Muscle of arm (tissue), 14 donors: ENCODE measurements around the gene ABI2. TPM values are rescaled to one million over a fixed set of nuclear protein-coding genes. Genes with fewer than 3 reads are reported as not detected.
"Not testable (repeated sequence)": the region's sequence is repeated elsewhere in the genome, so short reads cannot be mapped to it uniquely, and the experiment has no call there.

Experiments
- DNase-seq: peaks from one replicate; pipeline ENCODE4 v3.0.0-alpha.2; 2013
- long read RNA-seq, 11 donors: transcript quantifications; one replicate each; lab custom pipeline, GENCODE V29; 2026
- polyA plus RNA-seq, 12 donors: library from polyadenylated mRNA; unstranded; fragments of 120-200 nt; gene quantifications; one replicate each; pipeline ENCODE4 v1.2.1, GENCODE V29; 2013; ENCODE audit not compliant: insufficient read length in 12 of 12

The ABI2 gene
- polyA plus RNA-seq: 10 to 100 TPM in 11 of 12 donors, not detected in 1; 35.3 to 62.3 (median 41.6) TPM
- long read RNA-seq, donor 1, full-length matches to known transcripts: 6 of 12 reads
- long read RNA-seq, donor 1, partial matches to known transcripts: 0 of 12 reads
- long read RNA-seq, donor 1, other reads (novel, unspliced or antisense): 6 of 12 reads
- long read RNA-seq, donor 2, partial matches to known transcripts: 0 of 2 reads
- long read RNA-seq, donor 2, other reads (novel, unspliced or antisense): 0 of 2 reads
- long read RNA-seq, donor 3, full-length matches to known transcripts: 2 of 2 reads
- long read RNA-seq, donor 3, partial matches to known transcripts: 0 of 2 reads
- long read RNA-seq, donor 3, other reads (novel, unspliced or antisense): 0 of 2 reads
- long read RNA-seq, donor 4, full-length matches to known transcripts: 7 of 7 reads
- long read RNA-seq, donor 4, partial matches to known transcripts: 0 of 7 reads
- long read RNA-seq, donor 4, other reads (novel, unspliced or antisense): 0 of 7 reads
- long read RNA-seq, donor 5, full-length matches to known transcripts: 7 of 13 reads
- long read RNA-seq, donor 5, partial matches to known transcripts: 0 of 13 reads
- long read RNA-seq, donor 5, other reads (novel, unspliced or antisense): 6 of 13 reads
- long read RNA-seq, donor 6, full-length matches to known transcripts: 5 of 19 reads
- long read RNA-seq, donor 6, partial matches to known transcripts: 14 of 19 reads
- long read RNA-seq, donor 6, other reads (novel, unspliced or antisense): 0 of 19 reads
- long read RNA-seq, donor 7, full-length matches to known transcripts: 3 of 3 reads
- long read RNA-seq, donor 7, partial matches to known transcripts: 0 of 3 reads
- long read RNA-seq, donor 7, other reads (novel, unspliced or antisense): 0 of 3 reads
- long read RNA-seq, donor 8, full-length matches to known transcripts: 7 of 7 reads
- long read RNA-seq, donor 8, partial matches to known transcripts: 0 of 7 reads
- long read RNA-seq, donor 8, other reads (novel, unspliced or antisense): 0 of 7 reads
- long read RNA-seq, donor 9, full-length matches to known transcripts: 3 of 3 reads
- long read RNA-seq, donor 9, partial matches to known transcripts: 0 of 3 reads
- long read RNA-seq, donor 9, other reads (novel, unspliced or antisense): 0 of 3 reads
- long read RNA-seq, donor 10, full-length matches to known transcripts: 5 of 5 reads
- long read RNA-seq, donor 10, partial matches to known transcripts: 0 of 5 reads
- long read RNA-seq, donor 10, other reads (novel, unspliced or antisense): 0 of 5 reads
- long read RNA-seq, donor 11, partial matches to known transcripts: 0 of 3 reads
- long read RNA-seq, donor 11, other reads (novel, unspliced or antisense): 0 of 3 reads

DNA sequence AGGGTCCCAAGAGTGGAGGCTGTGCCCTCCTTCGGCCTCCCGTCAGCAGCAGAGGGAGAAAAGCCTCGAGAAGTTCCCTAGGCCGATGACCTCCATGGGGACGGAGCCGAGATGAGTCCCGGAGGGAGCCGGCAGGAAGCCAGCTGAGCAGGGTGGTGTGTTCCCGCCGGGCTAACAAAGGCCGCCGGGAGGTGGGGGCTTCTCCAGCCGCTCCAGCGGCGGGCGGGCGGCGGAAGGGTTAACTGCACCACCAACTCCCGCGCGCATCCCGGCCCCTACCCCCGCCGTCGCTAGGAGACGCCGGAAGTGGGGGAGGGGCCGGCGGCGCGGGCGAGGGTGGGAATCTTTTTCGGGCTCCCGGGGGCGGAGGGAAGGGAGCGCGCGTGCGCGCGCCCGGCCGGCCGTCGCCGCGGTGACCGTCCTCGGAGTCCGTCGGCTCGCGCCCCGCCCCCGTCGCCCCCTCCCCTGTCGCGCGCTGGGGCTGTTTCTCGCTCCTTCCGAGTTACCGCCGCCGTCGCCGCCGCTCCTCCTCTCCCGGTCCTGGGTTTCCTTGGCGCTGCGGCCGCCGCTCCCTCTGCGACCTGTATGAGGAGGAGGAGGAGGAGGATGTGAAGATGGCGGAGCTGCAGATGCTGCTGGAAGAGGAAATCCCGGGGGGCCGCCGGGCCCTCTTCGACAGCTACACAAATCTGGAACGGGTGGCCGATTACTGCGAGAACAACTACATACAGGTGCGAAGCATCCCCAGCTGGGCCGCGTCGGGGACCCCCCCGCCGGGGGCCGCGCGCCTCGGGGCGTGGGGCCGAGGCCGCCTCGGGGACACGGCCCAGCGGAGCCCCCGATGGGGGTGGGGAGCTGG, at the start of gene ABI2:
Gene ABI2, plus strand, starts transcription at position 494 of the 859 bp plus-strand sequence. Its CDS starts 121 bp downstream, at position 615.
- peak; percentile 90 for DNase-seq

DNA sequence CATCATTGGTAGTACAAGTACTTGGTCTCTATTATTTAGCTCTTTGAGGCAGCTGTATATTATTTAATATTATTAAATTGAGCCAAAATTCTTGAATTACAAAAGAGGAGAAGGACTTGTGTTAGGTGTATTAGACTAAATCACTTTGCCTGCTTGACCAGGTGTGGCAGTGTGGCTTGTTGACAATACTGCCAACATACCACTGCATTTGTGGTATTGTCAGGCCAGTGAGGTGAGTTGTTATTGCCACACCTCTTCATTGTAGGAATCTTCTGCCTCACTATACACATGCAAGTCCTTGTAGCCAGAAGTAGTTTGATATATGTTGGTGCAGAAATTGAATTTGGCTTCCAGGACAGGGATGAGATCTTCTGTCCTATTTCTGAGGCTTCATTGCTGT, 48.9 kb upstream of the ABI2 start:
- no peak for DNase-seq

DNA sequence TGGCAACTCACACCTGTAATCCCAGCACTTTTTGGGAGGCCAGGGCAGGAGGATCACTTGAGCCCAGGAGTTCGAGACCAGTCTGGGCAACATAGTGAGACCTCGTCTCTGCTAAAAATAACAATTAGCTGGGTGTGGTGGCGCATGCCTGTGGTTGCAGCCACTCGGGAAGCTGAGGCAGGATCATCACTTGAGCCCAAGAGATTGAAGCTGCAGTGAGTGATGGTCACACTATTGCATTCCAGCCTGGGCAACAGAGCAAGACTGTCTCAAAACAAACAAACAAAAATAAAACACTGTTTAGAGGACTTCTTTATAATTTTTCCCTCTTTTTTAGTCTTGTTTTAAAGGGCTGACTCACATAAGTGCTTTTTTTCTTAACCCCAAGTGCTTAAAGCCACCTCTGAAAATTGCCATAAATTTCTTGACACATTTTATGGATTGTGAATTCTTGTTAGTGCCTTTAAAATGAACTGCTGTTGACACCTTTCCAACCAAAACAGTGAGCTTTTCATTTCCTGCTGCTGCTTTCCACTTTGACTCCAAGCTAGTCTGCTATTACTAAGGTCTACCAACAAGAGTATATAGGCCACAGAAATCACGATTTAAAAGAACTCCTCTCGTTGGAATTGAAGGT, 47.6 kb upstream of the ABI2 start:
- DNase-seq: no peak

DNA sequence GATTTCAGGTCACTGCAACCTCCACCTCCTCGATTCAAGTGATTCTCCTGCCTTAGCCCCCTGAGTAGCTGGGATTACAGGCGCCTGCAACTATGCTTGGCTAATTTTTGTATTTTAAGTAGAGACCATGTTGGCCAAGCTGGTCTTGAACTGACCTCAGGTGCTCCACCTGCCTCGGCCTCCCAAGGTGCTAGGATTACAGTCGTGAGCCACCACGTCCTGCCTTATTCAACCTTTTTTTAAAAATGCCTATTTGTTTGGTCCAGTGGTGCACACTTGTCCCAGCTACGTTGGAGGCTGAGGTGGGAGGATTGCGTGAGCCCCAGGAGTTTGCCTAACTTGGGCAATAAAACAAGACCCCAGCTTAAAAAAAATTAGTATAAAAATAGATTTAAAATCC, 46.1 kb upstream of the ABI2 start:
- DNase-seq: no peak

DNA sequence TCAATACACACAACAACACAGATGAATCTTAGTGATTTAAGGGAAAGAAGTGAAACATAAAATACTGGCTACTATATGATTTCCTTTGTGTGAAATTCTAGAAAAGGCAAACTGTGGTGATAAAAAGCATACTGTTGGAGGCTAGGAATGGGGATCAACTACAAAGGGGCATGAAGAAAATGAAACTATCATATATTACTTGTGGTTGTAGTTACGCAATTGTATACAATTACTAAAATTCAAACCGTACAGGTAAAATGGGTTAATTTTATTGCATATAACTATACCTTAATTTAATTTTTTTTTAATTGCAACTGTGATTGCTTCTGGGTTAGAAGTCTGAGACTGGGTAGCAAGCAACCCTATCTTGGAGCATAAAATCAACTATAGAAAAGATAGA, 41.7 kb upstream of the ABI2 start:
- no peak for DNase-seq

DNA sequence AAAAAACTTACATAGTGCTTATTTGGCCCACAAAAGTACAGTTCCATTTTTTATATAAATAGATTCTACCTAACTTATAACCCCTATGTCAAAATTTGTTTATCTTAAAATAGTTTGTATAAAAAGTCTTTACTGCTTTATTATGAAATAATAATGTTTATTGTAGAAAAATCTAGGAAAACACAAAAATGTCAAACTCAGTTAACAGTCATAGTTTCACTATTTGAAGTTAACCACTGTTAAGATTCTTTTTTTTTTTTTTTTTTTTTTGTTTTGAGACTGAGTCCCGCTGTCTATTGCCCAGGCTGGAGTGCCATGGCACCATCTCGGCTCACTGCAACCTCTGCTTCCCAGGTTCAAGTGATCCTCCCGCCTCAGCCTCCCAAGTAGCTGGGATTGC, 26.5 kb upstream of the ABI2 start:
- DNase-seq: no peak

DNA sequence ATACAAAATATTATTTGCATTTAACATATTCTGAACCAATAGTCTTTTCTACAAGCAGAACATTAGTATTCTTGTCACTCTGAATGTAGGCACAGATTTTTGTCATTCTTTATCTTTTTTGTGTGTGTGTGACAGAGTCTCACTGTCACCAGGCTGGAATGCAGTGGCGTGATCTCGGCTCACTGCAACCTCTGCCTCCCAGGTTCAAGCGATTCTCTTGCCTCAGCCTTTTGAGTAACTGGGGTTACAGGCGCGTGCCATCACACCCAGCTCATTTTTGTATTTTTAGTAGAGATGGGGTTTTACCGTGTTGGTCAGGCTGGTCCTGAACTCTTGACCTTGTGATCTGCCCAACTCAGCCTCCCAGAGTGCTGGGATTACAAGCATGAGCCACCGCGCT, 25.6 kb upstream of the ABI2 start:
- not testable (repeated sequence) for DNase-seq

DNA sequence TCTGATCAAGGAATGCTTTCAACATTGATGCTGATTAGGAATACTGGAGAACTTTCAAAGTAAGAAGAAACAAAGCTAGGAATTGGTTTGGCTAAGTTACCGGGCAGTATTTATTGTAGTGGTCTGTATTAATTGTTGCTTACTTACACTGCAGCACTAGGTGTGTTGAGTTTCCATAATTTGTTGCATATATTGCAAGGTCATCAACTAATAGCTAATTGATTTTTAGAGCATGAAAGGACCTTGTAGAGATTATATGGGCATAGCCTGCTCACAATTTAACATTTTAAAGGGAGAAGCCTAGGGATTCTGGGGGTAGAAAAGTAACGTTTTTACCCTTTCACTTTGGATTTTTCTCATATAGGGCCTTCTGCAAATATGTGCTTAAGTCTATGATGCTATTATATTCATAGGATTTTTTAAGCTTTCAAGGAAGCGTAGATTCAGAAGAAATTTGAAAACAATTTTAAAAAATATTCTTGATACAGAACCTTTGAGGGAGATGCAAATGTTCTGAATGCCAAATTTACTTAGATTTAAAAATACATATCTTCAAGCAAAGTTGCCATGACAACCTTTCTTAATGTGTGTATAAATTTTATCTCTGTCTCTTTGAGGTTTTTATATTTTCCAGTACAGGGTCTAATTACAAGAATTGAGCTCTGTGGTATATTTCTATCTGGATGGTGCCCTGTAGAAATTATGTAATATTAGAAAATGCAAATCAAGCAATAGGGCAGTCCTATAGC, 17.3 kb upstream of the ABI2 start:
- no peak for DNase-seq

DNA sequence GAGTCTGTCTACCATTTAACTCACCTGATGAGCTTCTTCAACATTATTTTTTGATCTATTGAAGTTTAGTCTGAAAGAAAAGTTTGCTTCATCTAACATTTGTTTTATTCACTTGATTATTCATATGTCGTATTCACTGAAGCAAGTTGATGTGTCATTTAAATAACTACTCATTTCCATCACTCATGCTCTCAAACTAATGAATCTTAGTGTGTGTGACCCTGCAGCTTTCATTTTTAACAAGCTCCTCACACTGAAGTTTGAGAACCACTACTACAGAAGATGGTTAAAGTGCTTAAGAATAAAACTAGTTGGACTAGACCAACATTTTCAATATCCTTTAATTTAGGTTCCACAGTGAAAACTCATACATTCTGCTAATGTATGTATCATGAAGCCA, 1.8 kb upstream of the ABI2 start:
- no peak for DNase-seq

DNA sequence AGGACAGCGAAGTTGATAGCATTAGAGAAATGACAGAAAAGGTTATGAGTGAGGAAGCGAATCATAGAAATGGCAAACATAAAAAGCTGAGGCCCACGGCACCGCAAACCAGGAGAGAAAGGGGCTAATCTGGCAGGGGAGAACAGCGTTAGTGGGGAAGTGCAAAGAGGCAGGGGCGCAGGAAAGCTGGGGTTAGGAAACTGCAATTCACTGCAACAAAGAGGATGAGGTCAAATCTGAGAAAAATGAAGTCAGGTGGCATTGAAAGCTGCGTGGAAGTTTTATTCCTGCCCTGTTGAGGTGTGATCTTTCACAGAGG, 653 bp upstream of the ABI2 start:
- no peak for DNase-seq

DNA sequence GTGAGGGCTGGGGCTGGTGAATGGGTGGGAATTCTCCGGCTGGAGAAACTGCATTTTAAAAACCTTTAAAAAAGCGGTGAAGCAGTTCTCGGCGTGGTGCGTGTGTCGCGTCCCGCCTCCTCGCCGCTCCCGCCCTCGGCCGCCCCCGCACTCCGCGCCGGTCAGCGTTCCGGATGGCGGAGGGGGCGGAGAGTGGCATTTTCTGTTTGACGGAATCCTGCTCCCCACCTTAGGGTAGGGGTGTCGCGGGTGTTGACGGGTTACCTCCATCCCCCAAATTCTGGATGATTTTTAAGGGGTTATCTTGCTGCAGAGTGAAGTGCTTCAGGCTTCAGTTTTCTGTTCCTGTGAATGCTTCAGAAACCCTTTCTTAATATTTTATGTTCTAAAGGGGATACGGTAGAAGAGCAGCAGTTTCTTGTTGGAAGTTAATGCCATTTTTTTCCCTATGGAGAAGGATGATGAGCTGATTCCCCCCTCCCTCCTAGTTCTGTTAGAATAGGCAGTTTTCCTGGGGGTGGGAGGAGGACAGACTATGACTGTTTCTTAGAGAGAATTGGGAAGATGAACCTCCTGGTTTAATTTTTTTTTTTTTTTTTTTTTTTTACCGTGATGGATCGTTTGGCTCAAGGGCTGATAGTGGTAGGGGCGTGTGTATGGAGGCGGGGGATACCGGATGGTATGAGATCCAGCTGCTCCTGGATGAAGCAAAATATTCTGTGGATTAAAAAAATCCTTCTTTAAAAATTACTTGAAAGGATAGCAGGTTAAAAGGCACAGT, 756 bp downstream of the ABI2 start:
- DNase-seq: peak; percentile 43

DNA sequence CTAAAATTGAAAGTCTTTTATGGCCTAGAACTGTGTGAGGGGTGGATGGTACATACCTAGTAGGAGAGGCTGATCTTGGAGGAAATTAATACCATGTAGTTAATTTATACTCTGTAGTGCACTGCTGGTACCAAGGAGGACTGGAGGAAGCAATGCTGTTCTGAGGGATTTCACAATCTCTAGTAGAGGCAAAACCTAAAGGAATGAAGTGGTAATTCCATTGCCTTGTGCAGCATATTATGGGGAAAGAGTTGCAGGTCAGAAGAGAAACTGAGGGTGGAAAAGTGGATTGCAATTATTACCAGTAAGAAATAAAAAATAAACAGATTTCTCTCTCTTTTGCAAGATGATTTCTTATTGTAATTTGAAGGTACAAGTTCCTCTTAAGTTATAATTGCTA, 2.2 kb downstream of the ABI2 start:
- DNase-seq: no peak

DNA sequence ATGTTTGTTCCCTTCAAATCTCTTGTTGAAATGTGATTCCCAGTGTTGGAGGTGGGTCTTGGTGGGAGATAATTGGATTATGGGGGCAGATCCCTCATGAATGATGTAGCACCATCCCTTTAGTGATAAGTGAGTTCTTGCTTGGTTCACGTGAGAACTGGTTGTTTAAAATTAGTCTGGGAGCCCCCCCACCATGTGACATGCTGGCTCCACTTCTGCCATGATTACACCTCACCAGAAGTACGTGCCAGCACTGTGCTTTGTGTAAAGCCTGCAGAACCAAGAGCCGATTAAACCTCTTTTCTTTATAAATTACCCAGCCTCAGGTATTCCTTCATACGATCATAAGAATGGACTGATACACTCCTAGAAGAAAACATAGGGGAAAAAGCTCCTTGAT, 10.1 kb downstream of the ABI2 start:
- DNase-seq: no peak

DNA sequence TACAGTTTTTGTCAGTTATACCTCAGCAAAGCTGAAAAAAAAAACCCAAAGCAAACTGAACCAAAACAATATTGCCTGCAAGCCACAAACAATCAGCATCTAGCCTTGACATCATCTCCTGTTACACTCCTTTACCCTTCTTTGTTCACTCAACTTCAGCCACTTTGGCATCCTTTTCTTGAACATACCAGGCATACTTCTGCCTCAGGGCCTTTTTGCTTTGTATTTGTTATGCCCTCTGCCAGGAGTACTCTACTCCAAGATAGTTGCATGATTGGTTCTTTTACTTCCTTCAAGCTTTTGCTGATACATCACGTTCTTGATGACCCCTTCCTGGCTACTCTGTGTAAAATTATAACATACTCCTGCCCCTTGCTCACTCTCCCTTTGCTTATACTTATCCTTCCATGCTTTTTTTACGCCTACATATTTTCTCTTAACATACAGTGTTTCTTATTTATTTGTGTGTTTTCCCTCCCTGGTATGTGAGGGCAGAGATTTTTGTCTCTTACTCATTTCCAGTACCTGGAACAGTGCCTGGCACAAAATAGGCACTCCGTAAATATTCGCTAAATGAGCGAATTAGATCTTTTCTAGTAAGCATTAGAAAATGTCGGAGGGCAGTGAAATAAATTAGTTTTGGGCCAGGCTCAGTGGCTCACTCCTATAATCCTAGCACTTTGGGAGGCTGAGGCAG, 12.7 kb downstream of the ABI2 start:
- DNase-seq: no peak

DNA sequence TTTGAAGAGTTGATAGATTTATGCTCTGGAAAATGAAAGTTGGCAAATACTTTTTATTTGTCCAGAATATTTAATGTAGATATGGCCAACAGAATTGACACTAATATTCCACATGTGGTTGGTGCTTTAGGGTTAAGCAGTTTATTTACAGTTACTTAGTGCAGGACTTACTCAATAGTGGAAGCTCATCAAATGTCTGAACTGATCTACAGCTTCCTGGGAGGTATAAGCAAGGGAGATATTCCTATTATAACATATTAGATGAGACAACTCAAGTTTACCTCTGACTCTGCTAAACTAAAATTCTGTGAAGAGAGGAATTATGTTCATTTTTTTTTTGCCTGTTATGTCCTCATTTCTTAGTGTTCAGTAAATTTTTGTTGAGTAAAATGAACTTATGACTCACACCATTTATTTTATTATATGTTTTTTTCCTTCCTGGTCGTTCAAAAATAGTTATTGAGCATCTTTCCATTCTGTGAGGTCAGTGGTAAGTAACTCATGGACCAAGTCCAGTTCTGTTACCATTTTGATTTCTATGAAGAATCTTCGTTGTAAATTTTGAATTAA, 13.6 kb downstream of the ABI2 start:
- DNase-seq: no peak

DNA sequence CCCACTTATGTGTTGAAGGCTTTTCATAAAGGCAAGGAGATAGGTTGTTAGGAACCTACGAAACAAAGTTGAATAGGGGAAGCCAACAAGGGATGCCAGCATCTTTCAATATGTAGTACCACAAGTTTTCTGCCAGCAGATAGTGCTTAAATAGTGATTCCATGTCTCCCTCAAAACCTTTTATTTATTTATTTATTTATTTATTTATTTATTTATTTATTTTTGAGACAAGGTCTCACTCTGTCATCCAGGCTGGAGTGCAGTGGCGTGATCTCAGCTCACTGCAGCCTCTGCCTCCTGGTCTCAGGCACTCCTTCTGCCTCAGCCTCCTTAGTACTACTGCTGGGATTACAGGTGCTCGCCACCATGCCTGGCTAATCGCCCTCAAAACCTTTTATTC, 14.2 kb downstream of the ABI2 start:
- DNase-seq: not testable (repeated sequence)

DNA sequence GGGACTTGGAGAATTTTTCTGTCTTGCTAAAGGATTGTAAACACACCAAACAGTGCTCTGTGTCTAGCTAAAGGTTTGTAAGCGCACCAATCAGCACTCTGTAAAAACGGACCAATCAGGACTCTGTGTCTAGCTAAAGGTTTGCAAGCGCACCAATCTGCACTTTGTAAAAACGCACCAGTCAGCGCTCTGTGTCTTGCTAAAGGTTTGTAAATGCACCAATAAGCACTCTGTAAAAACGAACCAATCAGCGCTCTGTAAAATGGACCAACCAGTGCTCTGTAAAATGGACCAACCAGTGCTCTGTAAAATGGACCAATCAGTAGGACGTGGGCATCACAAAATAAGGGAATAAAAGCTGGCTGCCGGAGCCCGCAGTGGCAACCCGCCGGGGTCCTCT, 16.5 kb downstream of the ABI2 start:
- DNase-seq: no peak

DNA sequence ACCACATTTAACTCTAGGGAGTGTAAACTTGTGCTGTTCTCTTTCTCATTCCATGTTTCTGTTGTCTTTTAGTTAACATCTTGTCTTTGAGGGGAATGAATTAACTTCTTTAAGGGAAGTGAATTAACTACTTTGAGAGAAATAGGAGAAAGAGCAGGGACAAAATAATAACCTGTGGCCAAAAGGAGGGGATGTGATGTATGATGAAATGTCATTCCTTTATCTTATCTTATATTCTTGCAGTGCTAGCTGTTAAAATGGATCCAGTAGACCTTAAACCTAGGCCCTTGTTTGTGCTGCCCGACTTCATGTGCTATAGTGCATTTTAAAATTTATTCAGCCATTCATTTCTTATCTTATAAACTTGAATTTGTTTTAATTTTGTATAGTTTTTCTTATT, 18.4 kb downstream of the ABI2 start:
- DNase-seq: no peak
